OCI-LY1 (cell line): ENCODE data around the gene MINDY4.

Experiments
- H2AFZ ChIP-seq: fragments of 200-600 bp; sonication (generic), shearing (Covaris generic); 2 replicates; pipeline ENCODE4 v1.6.0; 2014; ENCODE audit warnings: antibody characterized with exemption, mild to moderate bottlenecking, low read length
- H3F3A ChIP-seq: fragments of 200-600 bp; sonication (generic), shearing (Covaris generic); 2 replicates; pipeline ENCODE4 v1.6.0; 2014; ENCODE audit warnings: mild to moderate bottlenecking, antibody characterized with exemption, low read length, moderate library complexity; ENCODE audit not compliant: insufficient read depth
- H3K27ac ChIP-seq: fragments of 200-600 bp; sonication (generic); 2 replicates; pipeline ENCODE4 v1.5.1; 2014; ENCODE audit warnings: low read length, mixed run types, mild to moderate bottlenecking, low read depth; ENCODE audit not compliant: poor library complexity, severe bottlenecking
- H3K27me3 ChIP-seq: fragments of 200-600 bp; sonication (generic); 2 replicates; pipeline ENCODE4 v1.6.0; 2014; ENCODE audit warnings: antibody characterized with exemption, mild to moderate bottlenecking, low read length, moderate library complexity; ENCODE audit not compliant: insufficient read depth
- H3K36me3 ChIP-seq: fragments of 200-600 bp; sonication (generic); 2 replicates; pipeline ENCODE4 v1.6.1; 2014; ENCODE audit warnings: mild to moderate bottlenecking, antibody characterized with exemption, low read length, moderate library complexity, mixed read lengths; ENCODE audit not compliant: insufficient read depth
- H3K4me1 ChIP-seq: fragments of 200-600 bp; sonication (generic); 2 replicates; pipeline ENCODE4 v1.5.1; 2014; ENCODE audit warnings: mild to moderate bottlenecking, low read length, moderate library complexity; ENCODE audit not compliant: insufficient read depth, severe bottlenecking
- H3K4me2 ChIP-seq: fragments of 200-600 bp; sonication (generic), shearing (Covaris generic); 2 replicates; pipeline ENCODE4 v1.6.1; 2014; ENCODE audit warnings: low read length
- H3K4me3 ChIP-seq: fragments of 200-600 bp; sonication (generic); 2 replicates; pipeline ENCODE4 v1.5.1; 2014; ENCODE audit warnings: low read length, low read depth, mild to moderate bottlenecking, mixed read lengths; ENCODE audit not compliant: poor library complexity, severe bottlenecking
- H3K79me2 ChIP-seq: fragments of 200-600 bp; shearing (Covaris generic); 2 replicates; pipeline ENCODE4 v1.6.1; 2016; ENCODE audit warnings: mixed run types, low read length, mixed read lengths; ENCODE audit not compliant: insufficient read depth
- H3K9ac ChIP-seq: fragments of 200-600 bp; sonication (generic), shearing (Covaris generic); 2 replicates; pipeline ENCODE4 v1.6.1; 2014; ENCODE audit warnings: mild to moderate bottlenecking, low read length, mixed read lengths
- H3K9me2 ChIP-seq: fragments of 200-600 bp; sonication (generic), shearing (Covaris generic); 2 replicates; pipeline ENCODE4 v1.6.1; 2014; ENCODE audit warnings: low read depth, mild to moderate bottlenecking, low read length, mixed read lengths
- H3K9me3 ChIP-seq: fragments of 200-600 bp; shearing (Covaris generic); 2 replicates; pipeline ENCODE4 v1.6.1; 2014; ENCODE audit warnings: low read length, mixed read lengths
- H4K20me1 ChIP-seq: fragments of 200-600 bp; sonication (generic), shearing (Covaris generic); 2 replicates; pipeline ENCODE4 v1.6.0; 2016; ENCODE audit warnings: mild to moderate bottlenecking, low read length; ENCODE audit not compliant: insufficient read depth
- CTCF ChIP-seq: fragments of 200-600 bp; sonication (generic), shearing (Covaris generic); IDR thresholded peaks from 2 replicates; pipeline ENCODE4 v1.5.1; 2017; ENCODE audit warnings: mild to moderate bottlenecking, antibody characterized with exemption, low read length, moderate library complexity, mixed read lengths
- EZH2 ChIP-seq: fragments of 200-600 bp; sonication (generic), shearing (Covaris generic); IDR thresholded peaks from 2 replicates; pipeline ENCODE4 v1.8.0; 2017; ENCODE audit warnings: borderline replicate concordance, mixed run types, mild to moderate bottlenecking, antibody characterized with exemption, low read length, moderate library complexity, mixed read lengths

Gene MINDY4

GRCh38 chr7:30865076-30865475 lies 93.9 kb downstream of the MINDY4 start:
- Histone ChIP-seq H3F3A (no peaks in the 10 kb centered on the region), H3K4me3 (no peak overlapping the region), H3K27ac (no peak overlapping the region), H3K36me3 (no peaks in the 10 kb centered on the region), H3K9ac (no peak overlapping the region), H3K9me2 (no peaks in the 10 kb centered on the region), H4K20me1 (no peaks in the 10 kb centered on the region), H3K27me3 (peaks cover 3% of the 10 kb centered on the region; the same call in 1 of the 2 replicates), H3K4me2 (no peak overlapping the region), H2AFZ (no peak overlapping the region), H3K9me3 (no peaks in the 10 kb centered on the region), H3K79me2 (no peaks in the 10 kb centered on the region), H3K4me1 (no peaks in the 10 kb centered on the region)
- no peak for TF ChIP-seq EZH2
- TF ChIP-seq CTCF = no peak

- Histone ChIP-seq H3K4me2 (no peak overlapping the region), H2AFZ (no peak overlapping the region), H3K4me1 (no peaks in the 10 kb centered on the region), H3K9ac (no peak overlapping the region), H3K9me3 (no peaks in the 10 kb centered on the region), H3K9me2 (no peaks in the 10 kb centered on the region), H3K79me2 (no peaks in the 10 kb centered on the region), H3K27me3 (peaks cover 3% of the 10 kb centered on the region; the same call in 1 of the 2 replicates), H3K4me3 (no peak overlapping the region), H3F3A (no peaks in the 10 kb centered on the region), H4K20me1 (no peaks in the 10 kb centered on the region), H3K36me3 (no peaks in the 10 kb centered on the region), H3K27ac (no peak overlapping the region)
- TF ChIP-seq EZH2 (no peak), CTCF (no peak)
These were observed 94.6 kb downstream of the MINDY4 start for GRCh38 chr7:30865821-30866220.

- no peaks in the 10 kb centered on the region for H3K79me2 ChIP-seq
- H3K36me3 ChIP-seq = no peaks in the 10 kb centered on the region
- no peak overlapping the region for H3K27ac ChIP-seq
- no peaks in the 10 kb centered on the region for H3F3A ChIP-seq
- H2AFZ ChIP-seq = no peak overlapping the region
- H3K4me3 ChIP-seq = no peak overlapping the region
- H4K20me1 ChIP-seq = no peaks in the 10 kb centered on the region
- no peak overlapping the region for H3K9ac ChIP-seq
- H3K9me3 ChIP-seq = no peaks in the 10 kb centered on the region
- TF ChIP-seq CTCF = no peak
- no peak for TF ChIP-seq EZH2
- no peak overlapping the region for H3K4me2 ChIP-seq
- H3K27me3 ChIP-seq = peaks cover 3% of the 10 kb centered on the region; the same call in 1 of the 2 replicates
- no peaks in the 10 kb centered on the region for H3K4me1 ChIP-seq
- no peaks in the 10 kb centered on the region for H3K9me2 ChIP-seq
These were observed 95.7 kb downstream of the MINDY4 start for GRCh38 chr7:30866939-30867338.
